HCT116 (cell line): ENCODE data around the gene PKP1. TPM values are rescaled to one million over a fixed set of nuclear protein-coding genes. Genes with fewer than 3 reads are reported as not detected.

Experiments used
- ATAC-seq: fragments of 200-7000 bp; cut with Tn5 transposase; 2 replicates; pipeline ENCODE4 v1.9.1; 2020; ENCODE audit warnings: mild to moderate bottlenecking, moderate library complexity
- BruUV-seq: library from RNA; stranded (reverse); fragments of 400-500 nt; replicated peaks from 2 replicates; lab custom pipeline; 2021; lab: Mats Ljungman, UMichigan
- CTCF ChIA-PET: fragments of 300-600 bp; sonication (Branson Sonifier 250); formaldehyde crosslinking; loops from one replicate; lab custom pipeline; 2021; ENCODE audit warnings: antibody characterized with exemption; lab: Charles Lee
- POLR2A ChIA-PET: fragments of 300-600, 350-600 bp; sonication (Branson Sonifier 250); formaldehyde crosslinking; loops from one replicate; lab custom pipeline; 2021; ENCODE audit warnings: antibody characterized with exemption; lab: Charles Lee
- RAD21 ChIA-PET, 2 experiments: fragments of 300-600 bp; sonication (Branson Sonifier 250); formaldehyde crosslinking; loops; one replicate each; lab custom pipeline; 2023; ENCODE audit warnings: low total read pairs in 2 of 2; ENCODE audit not compliant: uncharacterized antibody in 2 of 2, unreplicated experiment in 2 of 2, low non-redundant PET in 1 of 2; lab: Charles Lee
- DNase-seq: peaks from one replicate; pipeline ENCODE4 v3.0.0-alpha.2; 2010; ENCODE audit warnings: low read depth, low spot score
- H2AFZ ChIP-seq: fragments of 200-600 bp; shearing (Covaris generic), sonication (generic); 2 replicates; pipeline ENCODE4 v1.6.1; 2017; ENCODE audit warnings: low read depth, mixed run types, mixed read lengths, antibody characterized with exemption, low read length; ENCODE audit not compliant: poor library complexity, severe bottlenecking
- H3K27ac ChIP-seq: 2 replicates; pipeline ENCODE4 v1.5.1; 2012; ENCODE audit warnings: low read depth, low read length
- H3K27me3 ChIP-seq: fragments of 200-600 bp; sonication (generic); 2 replicates; pipeline ENCODE4 v1.6.1; 2016; ENCODE audit warnings: mixed run types, low read length, mixed read lengths; ENCODE audit not compliant: insufficient read depth
- H3K36me3 ChIP-seq, 2 experiments: fragments of 200-500 bp in 1 of 2; fragments of 200-600 bp in 1 of 2; sonication (Bioruptor generic) in 1 of 2; sonication (generic) in 1 of 2; 2 replicates each; pipeline versions ENCODE4 v1.5.1 to v1.6.1; 2014 to 2016; ENCODE audit warnings: low read length in 2 of 2, inconsistent platforms in 1 of 2, mixed read lengths in 1 of 2, mixed run types in 1 of 2; ENCODE audit not compliant: insufficient read depth in 2 of 2, control insufficient read depth in 1 of 2
- H3K4me1 ChIP-seq, 2 experiments: fragments of 200-600 bp in 1 of 2; sonication (generic) in 1 of 2; 2 replicates each; pipeline versions ENCODE4 v1.5.1 to v1.6.1; 2012 to 2017; ENCODE audit warnings: low read length in 2 of 2, inconsistent platforms in 1 of 2, mild to moderate bottlenecking in 1 of 2, mixed read lengths in 1 of 2, mixed run types in 1 of 2, moderate library complexity in 1 of 2; ENCODE audit not compliant: insufficient read depth in 2 of 2, control insufficient read depth in 1 of 2
- H3K4me2 ChIP-seq: fragments of 200-600 bp; sonication (generic); 2 replicates; pipeline ENCODE4 v1.6.1; 2017; ENCODE audit warnings: mixed run types, low read length, mixed read lengths
- H3K4me3 ChIP-seq, 2 experiments: fragments of 200-600 bp in 1 of 2; sonication (generic) in 1 of 2; replicated peaks in 1 of 2; 2 replicates each; pipeline ENCODE4 v1.5.1; 2011 to 2016; ENCODE audit warnings: low read length in 2 of 2, control low read depth in 1 of 2, low read depth in 1 of 2, mild to moderate bottlenecking in 1 of 2, mixed read lengths in 1 of 2, mixed run types in 1 of 2
- H3K79me2 ChIP-seq: fragments of 200-600 bp; sonication (generic); 2 replicates; pipeline ENCODE4 v1.6.1; 2017; ENCODE audit warnings: mild to moderate bottlenecking, mixed run types, low read length, moderate library complexity, mixed read lengths; ENCODE audit not compliant: insufficient read depth
- H3K9ac ChIP-seq: fragments of 200-600 bp; sonication (generic); 2 replicates; pipeline ENCODE4 v1.6.1; 2016; ENCODE audit warnings: low read length, mixed read lengths
- H3K9me2 ChIP-seq: fragments of 200-600 bp; sonication (generic), shearing (Covaris generic); 2 replicates; pipeline ENCODE4 v1.6.1; 2017; ENCODE audit warnings: mixed run types, mild to moderate bottlenecking, moderate library complexity; ENCODE audit not compliant: insufficient read depth
- H3K9me3 ChIP-seq, 2 experiments: fragments of 200-500 bp in 1 of 2; fragments of 200-600 bp in 1 of 2; sonication (Bioruptor generic) in 1 of 2; sonication (generic) in 1 of 2; 2 replicates each; pipeline ENCODE4 v1.6.1; 2014 to 2017; ENCODE audit warnings: low read length in 2 of 2, mixed read lengths in 2 of 2, inconsistent platforms in 1 of 2, low read depth in 1 of 2, mild to moderate bottlenecking in 1 of 2, mixed run types in 1 of 2, moderate library complexity in 1 of 2; ENCODE audit not compliant: control insufficient read depth in 1 of 2, insufficient read depth in 1 of 2
- H4K20me1 ChIP-seq: fragments of 200-600 bp; sonication (generic), shearing (Covaris generic); 2 replicates; pipeline ENCODE4 v1.6.1; 2017; ENCODE audit warnings: mixed run types, mild to moderate bottlenecking, moderate library complexity; ENCODE audit not compliant: insufficient read depth
- ATF3 ChIP-seq: IDR thresholded peaks from 2 replicates; pipeline ENCODE4 v1.6.1; 2012
- CBX3 ChIP-seq: IDR thresholded peaks from 2 replicates; pipeline ENCODE4 v1.6.1; 2012; ENCODE audit warnings: low read depth
- CEBPB ChIP-seq: IDR thresholded peaks from 2 replicates; pipeline ENCODE4 v1.6.1; 2012; ENCODE audit warnings: low read depth
- CTCF ChIP-seq, 3 experiments: fragments of 200-600 bp in 1 of 3; sonication (generic) in 1 of 3; IDR thresholded peaks in 2 of 3; conservative IDR thresholded peaks in 1 of 3; 2 replicates each; pipeline ENCODE4 v1.5.1; 2012 to 2017; ENCODE audit warnings: low read depth in 2 of 3, low read length in 2 of 3, antibody characterized with exemption in 1 of 3, borderline replicate concordance in 1 of 3, control low read depth in 1 of 3, mild to moderate bottlenecking in 1 of 3, mixed read lengths in 1 of 3, mixed run types in 1 of 3, moderate library complexity in 1 of 3; ENCODE audit not compliant: insufficient read depth in 1 of 3
- EGR1 ChIP-seq: IDR thresholded peaks from 2 replicates; pipeline ENCODE4 v1.6.1; 2012; ENCODE audit warnings: low read depth
- ELF1 ChIP-seq: IDR thresholded peaks from 2 replicates; pipeline ENCODE4 v1.6.1; 2012; ENCODE audit warnings: low read depth, borderline replicate concordance
- EZH2 ChIP-seq: fragments of 200-600 bp; sonication (generic); IDR thresholded peaks from 2 replicates; pipeline ENCODE4 v1.6.1; 2017; ENCODE audit warnings: antibody characterized with exemption, mixed run types
- EZH2phosphoT487 ChIP-seq: fragments of 200-600 bp; IDR thresholded peaks from 2 replicates; pipeline ENCODE4 v1.6.1; 2018; ENCODE audit warnings: antibody characterized with exemption, borderline replicate concordance
- FOSL1 ChIP-seq: IDR thresholded peaks from 2 replicates; pipeline ENCODE4 v1.6.1; 2012; ENCODE audit warnings: low read depth
- JUND ChIP-seq: IDR thresholded peaks from 2 replicates; pipeline ENCODE4 v1.6.1; 2012
- POLR2A ChIP-seq: IDR thresholded peaks from 2 replicates; pipeline ENCODE4 v1.7.0; 2011; ENCODE audit warnings: borderline replicate concordance; ENCODE audit not compliant: insufficient read depth, insufficient read length; ENCODE audit errors: extremely low read depth
- POLR2AphosphoS5 ChIP-seq: IDR thresholded peaks from 2 replicates; pipeline ENCODE4 v1.6.1; 2011; ENCODE audit warnings: mild to moderate bottlenecking, low read depth, low read length, moderate library complexity
- RAD21 ChIP-seq: IDR thresholded peaks from 2 replicates; pipeline ENCODE4 v1.6.1; 2012; ENCODE audit warnings: low read depth, mild to moderate bottlenecking
- SP1 ChIP-seq: IDR thresholded peaks from 2 replicates; pipeline ENCODE4 v1.6.1; 2012; ENCODE audit warnings: low read depth
- SRF ChIP-seq: IDR thresholded peaks from 2 replicates; pipeline ENCODE4 v1.6.1; 2012; ENCODE audit warnings: low read depth
- YY1 ChIP-seq: IDR thresholded peaks from 2 replicates; pipeline ENCODE4 v1.6.1; 2011; ENCODE audit warnings: low read length, low read depth, moderate library complexity, mild to moderate bottlenecking; ENCODE audit not compliant: insufficient replicate concordance; ENCODE audit errors: extremely low read depth
- ZBTB33 ChIP-seq: IDR thresholded peaks from 2 replicates; pipeline ENCODE4 v1.6.1; 2011; ENCODE audit warnings: mild to moderate bottlenecking, low read length, moderate library complexity; ENCODE audit not compliant: insufficient replicate concordance; ENCODE audit errors: extremely low read depth
- ZFX ChIP-seq: fragments of 450-650 bp; IDR thresholded peaks from 2 replicates; pipeline ENCODE4 v1.6.1; 2017
- ZNF274 ChIP-seq: fragments of 200-500 bp; sonication (Bioruptor generic); IDR thresholded peaks from 2 replicates; pipeline ENCODE4 v1.6.1; 2014; ENCODE audit warnings: mild to moderate bottlenecking, low read depth, low read length, inconsistent platforms
- intact Hi-C: fragments of 100-400 bp; cut with micrococcal nuclease; formaldehyde crosslinking; loops from 2 replicates; pipeline ENCODE4 v1.10.0; 2022
- total RNA-seq: library from RNA; stranded (reverse); gene quantifications from one replicate; pipeline ENCODE4 v1.2.1, GENCODE V29; 2021; ENCODE audit not compliant: unreplicated experiment
- TF ChIP-seq, protein P1 (sequence below): IDR thresholded peaks from 2 replicates; pipeline ENCODE4 v1.6.1; 2012
- TF ChIP-seq, protein P2 (sequence below): IDR thresholded peaks from 2 replicates; pipeline ENCODE4 v1.6.1; 2012; ENCODE audit warnings: low read depth

Gene PKP1
- total RNA-seq, 1 experiment from 2014 or later, result 0.07 TPM

GRCh38 chr1:201299968-201300367, 16.7 kb downstream of the PKP1 start:
- H3K36me3 ChIP-seq, result no peaks in the 10 kb centered on the region
- intact Hi-C loops, result no loop called here
- no peak for DNase-seq
- no peaks in the 10 kb centered on the region for H3K9me2 ChIP-seq
- POLR2A ChIA-PET, result interaction anchor here (0.7 to 0.8 kb wide), 2 partner anchors 10 to 41 kb away, joined by 3 to 4 read pairs; no protein-coding TSS in a partner anchor
- no peaks in the 10 kb centered on the region for H3K79me2 ChIP-seq
- H3K4me3 ChIP-seq, result no peak overlapping the region
- H3K27ac ChIP-seq, result no peak overlapping the region
- peak; percentile 79 for ATAC-seq
- RAD21 ChIA-PET, result interaction anchor here in 1 of 2 experiments (1.2 kb wide), 1 partner anchor 40 kb away, joined by 4 read pairs; no protein-coding TSS in a partner anchor
- H3K9ac ChIP-seq, result no peak overlapping the region
- no TSS peak for BruUV-seq
- H3K9me3 ChIP-seq, result no peaks in the 10 kb centered on the region
- CTCF ChIA-PET, result interaction anchor here (0.9 to 1.8 kb wide), 3 partner anchors 9 to 48 kb away, joined by 3 to 9 read pairs (median 5); no protein-coding TSS in a partner anchor
- peak overlapping the region; percentile 72 for H2AFZ ChIP-seq
- peak overlapping the region; percentile 50 for H3K4me2 ChIP-seq
- H4K20me1 ChIP-seq, result no peaks in the 10 kb centered on the region
- H3K27me3 ChIP-seq, result no peaks in the 10 kb centered on the region
- H3K4me1 ChIP-seq, result peaks cover 15 to 45% of the 10 kb centered on the region in 2 experiments
- TF ChIP-seq CEBPB (no peak), SRF (no peak), SP1 (peak; percentile 35; the same call in 1 of the 2 replicates), EZH2 (no peak), EGR1 (no peak), RAD21 (no peak), YY1 (no peak), JUND (peak; percentile 62), POLR2A (no peak), FOSL1 (peak; percentile 68), EZH2phosphoT487 (no peak), CBX3 (0 out of 2 replicates have a peak, but pooled peaks have one; percentile 27), POLR2AphosphoS5 (no peak), ELF1 (no peak), ZFX (no peak), ATF3 (no peak), CTCF (IDR thresholded peaks at IDR 0.05 in 2 of 3, conservative IDR thresholded peaks at IDR 0.05 in 1 of 3; ENCODE audit: borderline replicate concordance in 1 of 3, insufficient read depth in 1 of 3, low read depth in 2 of 3, low read length in 2 of 3) (no peak), ZNF274 (no peak), ZBTB33 (no peak)
- TF ChIP-seq, protein P1, sequence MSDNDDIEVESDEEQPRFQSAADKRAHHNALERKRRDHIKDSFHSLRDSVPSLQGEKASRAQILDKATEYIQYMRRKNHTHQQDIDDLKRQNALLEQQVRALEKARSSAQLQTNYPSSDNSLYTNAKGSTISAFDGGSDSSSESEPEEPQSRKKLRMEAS, result peak; percentile 20; the same call in 1 of the 2 replicates
- TF ChIP-seq, protein P2, sequence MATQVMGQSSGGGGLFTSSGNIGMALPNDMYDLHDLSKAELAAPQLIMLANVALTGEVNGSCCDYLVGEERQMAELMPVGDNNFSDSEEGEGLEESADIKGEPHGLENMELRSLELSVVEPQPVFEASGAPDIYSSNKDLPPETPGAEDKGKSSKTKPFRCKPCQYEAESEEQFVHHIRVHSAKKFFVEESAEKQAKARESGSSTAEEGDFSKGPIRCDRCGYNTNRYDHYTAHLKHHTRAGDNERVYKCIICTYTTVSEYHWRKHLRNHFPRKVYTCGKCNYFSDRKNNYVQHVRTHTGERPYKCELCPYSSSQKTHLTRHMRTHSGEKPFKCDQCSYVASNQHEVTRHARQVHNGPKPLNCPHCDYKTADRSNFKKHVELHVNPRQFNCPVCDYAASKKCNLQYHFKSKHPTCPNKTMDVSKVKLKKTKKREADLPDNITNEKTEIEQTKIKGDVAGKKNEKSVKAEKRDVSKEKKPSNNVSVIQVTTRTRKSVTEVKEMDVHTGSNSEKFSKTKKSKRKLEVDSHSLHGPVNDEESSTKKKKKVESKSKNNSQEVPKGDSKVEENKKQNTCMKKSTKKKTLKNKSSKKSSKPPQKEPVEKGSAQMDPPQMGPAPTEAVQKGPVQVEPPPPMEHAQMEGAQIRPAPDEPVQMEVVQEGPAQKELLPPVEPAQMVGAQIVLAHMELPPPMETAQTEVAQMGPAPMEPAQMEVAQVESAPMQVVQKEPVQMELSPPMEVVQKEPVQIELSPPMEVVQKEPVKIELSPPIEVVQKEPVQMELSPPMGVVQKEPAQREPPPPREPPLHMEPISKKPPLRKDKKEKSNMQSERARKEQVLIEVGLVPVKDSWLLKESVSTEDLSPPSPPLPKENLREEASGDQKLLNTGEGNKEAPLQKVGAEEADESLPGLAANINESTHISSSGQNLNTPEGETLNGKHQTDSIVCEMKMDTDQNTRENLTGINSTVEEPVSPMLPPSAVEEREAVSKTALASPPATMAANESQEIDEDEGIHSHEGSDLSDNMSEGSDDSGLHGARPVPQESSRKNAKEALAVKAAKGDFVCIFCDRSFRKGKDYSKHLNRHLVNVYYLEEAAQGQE, result no peak
